Superior temporal gyrus (tissue), 1 donor: Measurements from ENCODE around the gene CNOT1.
"Not testable (repeated sequence)": the region's sequence is repeated elsewhere in the genome, so short reads cannot be mapped to it uniquely, and the experiment has no call there.

Experiments
- DNase-seq: peaks from one replicate; pipeline ENCODE4 v3.0.0-alpha.2; 2016; ENCODE audit errors: extremely low spot score

CNOT1 gene

GRCh38 chr16:58638148-58639036 lies 8.8 kb upstream of the CNOT1 start:
- no peak for DNase-seq

- not testable (repeated sequence) for DNase-seq
These were observed 7.4 kb upstream of the CNOT1 start for GRCh38 chr16:58637021-58637420.

DNA sequence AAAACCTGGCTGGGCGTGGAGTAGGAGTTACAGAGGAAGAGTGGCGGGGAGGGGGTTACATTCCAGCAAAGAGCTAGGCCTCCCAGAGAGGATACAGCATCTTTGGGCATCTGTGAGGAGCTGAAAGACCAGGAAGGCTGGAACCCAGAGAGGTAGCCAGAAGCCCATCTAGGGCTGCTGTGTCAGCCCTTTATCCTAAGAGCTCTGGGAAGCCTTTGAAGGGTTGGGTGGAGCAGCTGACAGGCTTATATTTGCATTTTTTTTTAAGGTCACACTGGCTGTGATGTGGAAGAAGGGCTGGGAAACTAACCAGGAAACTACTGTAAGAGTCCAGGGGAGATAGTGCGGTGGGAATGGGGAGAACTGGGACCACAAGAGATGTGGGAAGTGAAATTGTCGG lies 6.8 kb upstream of the CNOT1 start:
- DNase-seq: no peak

GRCh38 chr16:58635502-58635901 lies 5.9 kb upstream of the CNOT1 start:
- DNase-seq: no peak

GRCh38 chr16:58634265-58634802 lies 4.7 kb upstream of the CNOT1 start:
- no peak for DNase-seq

DNA sequence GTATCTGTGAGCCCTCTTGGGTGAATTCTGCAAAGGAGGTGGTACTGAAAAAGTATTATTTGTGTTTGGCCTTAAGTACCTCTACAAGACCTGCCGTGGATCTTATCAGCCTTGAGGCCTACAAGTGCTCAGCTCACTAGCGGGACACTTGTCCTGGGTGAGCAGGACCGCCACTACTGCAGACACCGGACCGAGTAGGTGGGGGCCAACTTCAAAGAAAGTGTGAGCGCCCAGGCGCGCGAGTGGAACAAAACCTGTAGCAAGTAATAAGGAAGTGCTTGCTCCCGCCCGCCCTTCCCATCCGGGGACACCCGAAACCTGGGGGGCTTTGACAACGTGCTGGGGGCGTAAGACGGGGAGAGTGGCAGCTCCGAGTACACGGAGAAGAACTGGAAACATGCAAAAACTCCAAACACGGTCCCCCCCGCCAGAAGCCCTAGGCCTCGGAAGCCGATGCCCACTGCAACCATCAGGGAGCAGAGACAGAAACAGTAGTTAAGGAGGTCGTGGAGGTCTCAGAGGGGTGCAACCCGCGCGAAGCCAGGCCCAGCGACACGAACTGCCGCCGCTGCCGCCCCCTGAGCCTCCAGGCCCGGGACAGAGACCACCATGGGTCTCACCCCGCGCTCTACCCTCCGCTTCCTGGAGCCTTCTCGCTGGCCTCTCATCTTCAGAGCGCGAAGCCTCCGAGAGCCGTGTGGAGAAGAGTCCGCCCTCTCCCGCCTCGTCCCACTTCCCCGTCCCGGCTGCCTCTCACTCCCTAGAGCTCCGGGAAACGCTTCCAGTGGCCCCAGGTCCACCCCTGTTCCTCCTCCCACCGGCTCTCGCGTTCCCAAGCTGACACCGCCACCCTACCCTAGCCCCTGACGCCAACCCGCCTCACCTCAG lies 537 bp downstream of the CNOT1 start:
- no peak for DNase-seq

DNA sequence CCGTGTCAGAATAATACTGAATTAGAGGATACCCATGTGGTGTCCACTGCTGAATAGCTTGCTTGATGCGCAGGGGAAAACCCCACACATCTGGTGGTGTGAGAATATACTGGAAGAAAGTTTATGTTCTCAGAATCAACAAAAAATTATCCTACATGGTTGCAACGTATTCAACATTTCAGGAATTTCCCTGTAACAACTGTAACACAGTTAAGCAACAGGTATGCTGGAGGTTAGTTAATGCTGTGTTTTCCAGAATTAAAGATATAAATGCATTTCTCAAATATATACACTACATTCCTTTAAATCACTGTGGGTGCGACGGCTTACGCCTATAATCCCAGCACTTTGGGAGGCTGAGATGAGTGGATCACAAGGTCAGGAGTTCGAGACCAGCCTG lies 5.4 kb downstream of the CNOT1 start:
- DNase-seq: no peak

DNA sequence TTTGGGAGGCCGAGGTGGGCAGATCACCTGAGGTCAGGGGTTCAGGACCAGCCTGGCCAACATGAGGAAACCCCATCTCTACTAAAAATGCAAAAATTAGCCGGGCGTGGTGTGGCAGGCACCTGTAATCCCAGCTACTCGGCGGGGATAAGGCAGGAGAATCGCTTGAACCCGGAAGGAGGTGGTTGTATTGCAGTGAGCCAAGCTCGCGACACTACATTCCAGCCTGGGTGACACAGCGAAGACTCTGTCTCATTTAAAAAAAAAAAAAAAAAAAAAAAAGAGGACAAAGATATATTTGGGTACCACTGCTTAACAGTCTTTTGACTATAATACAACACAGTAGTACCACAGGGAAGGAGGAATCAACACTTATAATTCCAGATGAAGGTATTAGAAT lies 9.2 kb downstream of the CNOT1 start:
- no peak for DNase-seq

DNA sequence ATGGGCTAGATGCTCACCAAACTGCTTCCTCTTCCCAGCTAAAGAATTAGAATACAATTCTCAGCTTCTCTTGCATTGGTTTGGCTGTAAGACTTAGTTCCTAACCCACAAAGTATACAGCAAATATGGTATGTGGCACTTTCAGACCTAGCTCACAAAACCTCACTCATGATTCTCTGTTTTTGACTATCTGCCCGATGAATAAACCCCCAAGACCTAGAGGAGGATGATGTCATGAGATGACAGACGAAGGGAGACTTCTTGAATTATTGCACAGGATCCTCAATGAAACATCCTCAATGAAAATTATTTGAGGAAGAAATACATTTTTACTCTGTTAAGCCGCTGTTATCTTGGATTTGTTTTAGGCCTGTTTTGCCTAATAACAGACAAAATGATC lies 14.3 kb downstream of the CNOT1 start:
- no peak for DNase-seq

DNA sequence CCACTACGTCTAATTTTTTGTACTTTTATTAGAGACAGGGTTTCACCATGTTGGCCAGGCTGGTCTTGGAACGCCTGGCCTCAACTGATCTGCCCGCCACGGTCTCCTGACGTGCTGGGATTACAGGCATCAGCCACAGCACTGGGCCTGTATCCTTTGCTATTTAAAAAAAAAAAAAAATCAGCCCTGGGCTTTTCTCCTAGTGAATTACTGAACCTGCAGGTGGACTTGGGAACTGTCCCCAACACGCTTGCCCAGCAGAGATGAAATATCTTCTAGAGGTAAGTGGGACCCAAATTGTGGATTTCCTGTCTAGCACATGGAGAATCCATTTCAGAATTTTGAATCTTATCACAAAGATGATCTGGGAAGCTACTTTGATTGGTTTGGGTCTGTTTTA lies 14.8 kb downstream of the CNOT1 start:
- DNase-seq: no peak

- DNase-seq: no peak
These were observed 15.4 kb downstream of the CNOT1 start for GRCh38 chr16:58614212-58614611.

GRCh38 chr16:58612965-58613364 lies 16.7 kb downstream of the CNOT1 start:
- not testable (repeated sequence) for DNase-seq

DNA sequence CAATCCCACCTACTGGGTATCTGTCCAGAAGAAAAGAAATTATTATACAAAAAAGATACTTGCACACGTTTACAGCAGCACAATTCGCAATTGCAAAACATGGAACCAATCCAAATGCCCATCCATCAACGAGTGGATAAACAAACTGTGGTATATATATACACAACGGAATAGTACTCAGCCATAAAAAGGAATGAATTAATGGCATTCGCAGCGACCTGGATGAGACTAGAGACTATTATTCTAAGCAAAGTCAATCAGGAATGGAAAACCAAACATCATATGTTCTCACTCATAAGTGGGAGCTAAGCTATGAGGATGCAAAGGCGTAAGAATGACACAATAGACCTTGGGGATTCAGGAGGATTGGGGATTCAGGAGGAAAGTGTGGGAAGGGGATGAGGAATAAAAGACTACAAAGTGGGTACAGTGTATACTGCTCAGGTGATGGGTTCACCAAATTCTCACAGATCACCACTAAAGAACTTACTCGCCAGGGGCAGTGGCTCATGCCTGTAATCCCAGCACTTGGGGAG lies 21.0 kb downstream of the CNOT1 start:
- DNase-seq: no peak

GRCh38 chr16:58605562-58605961 lies 24.1 kb downstream of the CNOT1 start:
- no peak for DNase-seq

GRCh38 chr16:58591083-58591482 lies 38.5 kb downstream of the CNOT1 start:
- DNase-seq: no peak

GRCh38 chr16:58589326-58589905 lies 40.2 kb downstream of the CNOT1 start:
- no peak for DNase-seq

GRCh38 chr16:58588406-58588805 lies 41.2 kb downstream of the CNOT1 start:
- DNase-seq: no peak

- no peak for DNase-seq
These were observed 43.1 kb downstream of the CNOT1 start for GRCh38 chr16:58586340-58587030.

DNA sequence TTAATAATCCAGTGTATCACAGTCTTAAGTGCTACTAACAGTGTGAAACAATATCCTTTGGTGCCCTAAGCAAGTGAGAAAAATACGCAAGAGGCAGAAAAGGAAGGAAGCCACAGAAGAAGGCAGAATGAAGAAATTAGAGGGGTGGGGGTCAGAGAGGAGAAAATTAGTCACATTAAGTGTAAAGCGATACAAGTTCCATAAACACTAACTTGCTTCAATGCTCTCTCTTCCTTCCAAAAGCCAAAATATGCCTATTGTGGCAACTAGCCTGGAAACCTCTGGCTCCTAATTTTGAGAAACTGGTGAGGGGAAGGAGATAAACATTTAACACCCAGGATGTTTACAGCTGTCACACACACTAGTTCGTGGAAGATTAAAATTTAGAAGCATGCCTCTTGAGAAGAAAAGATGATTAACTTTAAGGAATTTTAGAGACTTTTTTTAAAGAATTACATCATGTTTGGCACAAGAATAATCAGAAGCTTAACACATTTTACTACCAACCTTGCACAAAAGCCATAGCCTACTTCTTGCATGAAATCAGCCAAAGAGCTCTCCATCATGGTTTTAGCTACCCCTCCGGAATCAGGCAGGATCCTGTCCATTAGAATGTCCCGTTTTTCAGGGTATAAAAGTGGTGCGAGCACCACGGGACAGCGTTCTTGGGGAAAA lies 44.7 kb downstream of the CNOT1 start:
- no peak for DNase-seq

DNA sequence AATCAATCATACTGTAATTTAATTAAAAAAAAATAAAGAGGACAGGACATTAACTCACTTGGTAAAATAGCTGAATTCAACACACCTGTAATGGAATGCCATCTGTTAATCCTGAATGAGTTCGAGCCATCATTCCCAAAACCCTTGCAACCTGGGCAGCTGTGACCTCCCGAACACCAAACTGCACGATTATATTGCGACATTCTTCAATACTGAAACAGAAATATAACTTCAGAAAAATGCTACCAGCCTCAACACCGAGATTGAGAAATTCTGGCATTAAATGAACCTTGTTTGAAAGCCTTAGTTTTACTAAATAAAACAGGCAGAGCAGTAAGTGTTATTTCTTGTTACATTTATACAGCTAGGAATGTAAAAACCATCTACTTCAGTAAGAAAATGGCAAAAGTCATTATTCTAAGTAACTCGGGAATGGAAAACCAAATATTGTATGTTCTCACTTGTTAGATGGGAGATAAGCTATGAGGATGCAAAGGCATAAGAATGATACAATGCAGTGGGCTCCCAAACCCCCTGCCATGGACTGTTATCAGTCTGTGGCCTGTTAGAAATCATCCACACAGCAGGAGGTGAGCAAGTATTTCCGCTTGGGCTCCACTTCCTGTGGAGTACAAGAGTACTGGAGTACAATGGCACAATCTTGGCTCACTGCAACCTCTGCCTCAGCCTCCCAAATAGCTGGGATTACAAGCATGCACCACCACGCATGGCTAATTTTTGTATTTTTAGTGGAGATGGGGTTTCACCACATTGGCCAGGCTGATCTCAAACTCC lies 46.5 kb downstream of the CNOT1 start:
- no peak for DNase-seq
